Measurements from ENCODE around the gene INPP4B.

Gene INPP4B

DNA sequence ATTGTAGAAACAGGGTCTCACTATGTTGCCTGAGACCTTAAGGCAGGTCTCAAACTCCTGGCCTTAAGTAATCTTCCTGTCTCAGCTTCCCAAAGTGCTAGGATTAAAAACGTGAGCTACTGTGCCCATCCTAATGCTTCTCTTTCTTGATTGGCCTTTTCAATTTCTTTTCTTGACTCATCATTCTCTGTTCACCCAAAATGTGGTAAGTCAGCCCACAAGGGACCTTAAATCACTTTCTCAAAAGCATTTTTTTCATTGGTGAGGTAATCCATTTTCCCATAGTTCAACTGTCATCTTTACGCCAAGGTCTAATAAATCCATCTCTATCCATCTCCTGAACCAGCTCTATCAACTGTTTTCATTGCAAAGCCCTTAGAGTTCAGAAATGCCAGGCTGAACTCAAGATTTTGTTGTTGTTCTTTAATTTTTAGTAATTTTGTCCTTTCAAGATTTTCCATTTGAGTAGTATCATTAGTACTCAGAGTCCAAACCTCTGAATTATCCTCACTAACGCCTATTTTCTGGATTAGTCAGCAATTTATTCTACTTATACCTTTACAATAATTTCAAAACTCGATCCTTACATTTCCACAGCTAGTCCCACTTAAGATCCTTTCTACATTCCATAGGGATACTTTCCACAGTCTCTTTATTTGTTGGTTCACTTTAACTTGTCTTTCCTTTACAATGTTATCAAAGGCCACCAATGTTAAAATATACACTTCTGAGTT is 681.2 kb downstream of the INPP4B start:
- Histone ChIP-seq H3K4me1 (ENCODE audit: control insufficient read depth, low read depth, low read length) (no peaks in the 10 kb centered on the region), H3K36me3 (ENCODE audit: control insufficient read depth, low read depth, low read length) (no peaks in the 10 kb centered on the region), H3K4me3 (ENCODE audit: low read length) (no peak overlapping the region), H3K27me3 (ENCODE audit: control insufficient read depth, insufficient read depth, low read length) (no peaks in the 10 kb centered on the region), H3K27ac (ENCODE audit: low read length) (no peak overlapping the region), H3K9me3 (ENCODE audit: control insufficient read depth, low read depth, low read length) (no peaks in the 10 kb centered on the region), H3K9ac (ENCODE audit: low read length) (no peak overlapping the region)

- no peaks in the 10 kb centered on the region for H3K4me1 ChIP-seq (ENCODE audit: control insufficient read depth, low read depth, low read length)
- H3K9me3 ChIP-seq (ENCODE audit: control insufficient read depth, low read depth, low read length) = no peaks in the 10 kb centered on the region
- H3K27ac ChIP-seq (ENCODE audit: low read length) = no peak overlapping the region
- no peaks in the 10 kb centered on the region for H3K36me3 ChIP-seq (ENCODE audit: control insufficient read depth, low read depth, low read length)
- H3K9ac ChIP-seq (ENCODE audit: low read length) = no peak overlapping the region
- H3K4me3 ChIP-seq (ENCODE audit: low read length) = no peak overlapping the region
- H3K27me3 ChIP-seq (ENCODE audit: control insufficient read depth, insufficient read depth, low read length) = no peaks in the 10 kb centered on the region
Measured at GRCh38 chr4:142161086-142161485, 685.0 kb downstream of the INPP4B start.

DNA sequence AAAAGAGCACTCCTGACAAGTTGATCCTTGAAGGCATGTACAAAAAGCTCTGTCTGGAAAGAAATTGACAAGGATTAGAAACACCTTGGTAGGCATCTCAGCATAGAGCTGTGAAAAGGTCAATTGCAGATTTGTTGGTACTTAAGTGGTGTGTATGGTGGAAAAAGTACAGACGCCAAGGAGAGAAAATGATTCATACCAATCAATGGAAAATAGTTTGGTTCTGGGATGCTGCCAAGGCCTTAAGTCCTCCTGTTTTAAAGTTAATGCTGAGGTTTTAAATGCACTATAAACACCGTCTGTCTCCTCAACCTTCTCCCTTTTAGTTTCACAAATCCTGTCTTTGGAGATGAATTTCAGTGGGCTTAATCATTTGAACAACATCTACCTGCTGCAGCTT is 685.6 kb downstream of the INPP4B start:
- Histone ChIP-seq H3K9me3 (ENCODE audit: control insufficient read depth, low read depth, low read length) (no peaks in the 10 kb centered on the region), H3K4me1 (ENCODE audit: control insufficient read depth, low read depth, low read length) (no peaks in the 10 kb centered on the region), H3K4me3 (ENCODE audit: low read length) (no peak overlapping the region), H3K27ac (ENCODE audit: low read length) (no peak overlapping the region), H3K27me3 (ENCODE audit: control insufficient read depth, insufficient read depth, low read length) (no peaks in the 10 kb centered on the region), H3K9ac (ENCODE audit: low read length) (no peak overlapping the region), H3K36me3 (ENCODE audit: control insufficient read depth, low read depth, low read length) (no peaks in the 10 kb centered on the region)

- H3K9ac ChIP-seq (ENCODE audit: low read length) = no peak overlapping the region
- no peaks in the 10 kb centered on the region for H3K4me1 ChIP-seq (ENCODE audit: control insufficient read depth, low read depth, low read length)
- no peaks in the 10 kb centered on the region for H3K36me3 ChIP-seq (ENCODE audit: control insufficient read depth, low read depth, low read length)
- H3K9me3 ChIP-seq (ENCODE audit: control insufficient read depth, low read depth, low read length) = no peaks in the 10 kb centered on the region
- no peak overlapping the region for H3K27ac ChIP-seq (ENCODE audit: low read length)
- H3K4me3 ChIP-seq (ENCODE audit: low read length) = no peak overlapping the region
- H3K27me3 ChIP-seq (ENCODE audit: control insufficient read depth, insufficient read depth, low read length) = no peaks in the 10 kb centered on the region
Measured at GRCh38 chr4:142158980-142159379, 687.1 kb downstream of the INPP4B start.

DNA sequence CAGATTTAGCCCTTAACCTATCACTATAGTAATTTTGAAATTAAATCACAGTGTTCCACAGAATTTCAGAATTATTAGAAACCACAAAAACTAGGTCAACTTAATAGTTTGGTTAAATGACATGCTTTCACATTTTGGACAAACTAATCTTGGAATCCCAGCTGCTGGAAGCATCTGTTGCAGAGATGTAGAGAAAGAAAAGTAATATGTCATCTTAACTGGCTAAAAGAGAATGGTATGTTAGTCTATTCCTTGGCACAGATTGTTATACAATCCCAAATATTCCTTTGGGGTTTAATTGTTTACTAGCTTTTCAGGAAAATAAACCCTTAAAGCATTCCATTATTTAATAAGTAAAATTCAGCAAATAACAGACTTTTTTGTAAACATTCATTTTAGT is 689.8 kb downstream of the INPP4B start:
- Histone ChIP-seq H3K27me3 (ENCODE audit: control insufficient read depth, insufficient read depth, low read length) (no peaks in the 10 kb centered on the region), H3K9me3 (ENCODE audit: control insufficient read depth, low read depth, low read length) (no peaks in the 10 kb centered on the region), H3K4me3 (ENCODE audit: low read length) (no peak overlapping the region), H3K27ac (ENCODE audit: low read length) (no peak overlapping the region), H3K4me1 (ENCODE audit: control insufficient read depth, low read depth, low read length) (no peaks in the 10 kb centered on the region), H3K36me3 (ENCODE audit: control insufficient read depth, low read depth, low read length) (no peaks in the 10 kb centered on the region), H3K9ac (ENCODE audit: low read length) (no peak overlapping the region)

- H3K27ac ChIP-seq (ENCODE audit: low read length) = no peak overlapping the region
- no peaks in the 10 kb centered on the region for H3K27me3 ChIP-seq (ENCODE audit: control insufficient read depth, insufficient read depth, low read length)
- H3K9ac ChIP-seq (ENCODE audit: low read length) = no peak overlapping the region
- H3K9me3 ChIP-seq (ENCODE audit: control insufficient read depth, low read depth, low read length) = no peaks in the 10 kb centered on the region
- H3K36me3 ChIP-seq (ENCODE audit: control insufficient read depth, low read depth, low read length) = no peaks in the 10 kb centered on the region
- no peak overlapping the region for H3K4me3 ChIP-seq (ENCODE audit: low read length)
- H3K4me1 ChIP-seq (ENCODE audit: control insufficient read depth, low read depth, low read length) = no peaks in the 10 kb centered on the region
Measured at GRCh38 chr4:142155347-142155746, 690.8 kb downstream of the INPP4B start.

- no peak overlapping the region for H3K27ac ChIP-seq (ENCODE audit: low read length)
- no peak overlapping the region for H3K4me3 ChIP-seq (ENCODE audit: low read length)
- no peaks in the 10 kb centered on the region for H3K9me3 ChIP-seq (ENCODE audit: control insufficient read depth, low read depth, low read length)
- no peaks in the 10 kb centered on the region for H3K27me3 ChIP-seq (ENCODE audit: control insufficient read depth, insufficient read depth, low read length)
- no peak overlapping the region for H3K9ac ChIP-seq (ENCODE audit: low read length)
- no peaks in the 10 kb centered on the region for H3K4me1 ChIP-seq (ENCODE audit: control insufficient read depth, low read depth, low read length)
- H3K36me3 ChIP-seq (ENCODE audit: control insufficient read depth, low read depth, low read length) = no peaks in the 10 kb centered on the region
Measured at GRCh38 chr4:142150483-142150882, 695.6 kb downstream of the INPP4B start.

- Histone ChIP-seq H3K9me3 (ENCODE audit: control insufficient read depth, low read depth, low read length) (no peaks in the 10 kb centered on the region), H3K27me3 (ENCODE audit: control insufficient read depth, insufficient read depth, low read length) (no peaks in the 10 kb centered on the region), H3K4me3 (ENCODE audit: low read length) (no peak overlapping the region), H3K36me3 (ENCODE audit: control insufficient read depth, low read depth, low read length) (no peaks in the 10 kb centered on the region), H3K27ac (ENCODE audit: low read length) (no peak overlapping the region), H3K9ac (ENCODE audit: low read length) (no peak overlapping the region), H3K4me1 (ENCODE audit: control insufficient read depth, low read depth, low read length) (no peaks in the 10 kb centered on the region)
Measured at GRCh38 chr4:142144813-142145212, 701.3 kb downstream of the INPP4B start.

GRCh38 chr4:142142366-142143054 is 703.6 kb downstream of the INPP4B start:
- Histone ChIP-seq H3K9me3 (ENCODE audit: control insufficient read depth, low read depth, low read length) (no peaks in the 10 kb centered on the region), H3K27ac (ENCODE audit: low read length) (no peak overlapping the region), H3K27me3 (ENCODE audit: control insufficient read depth, insufficient read depth, low read length) (no peaks in the 10 kb centered on the region), H3K9ac (ENCODE audit: low read length) (no peak overlapping the region), H3K4me1 (ENCODE audit: control insufficient read depth, low read depth, low read length) (no peaks in the 10 kb centered on the region), H3K4me3 (ENCODE audit: low read length) (no peak overlapping the region), H3K36me3 (ENCODE audit: control insufficient read depth, low read depth, low read length) (no peaks in the 10 kb centered on the region)

- Histone ChIP-seq H3K36me3 (ENCODE audit: control insufficient read depth, low read depth, low read length) (no peaks in the 10 kb centered on the region), H3K9me3 (ENCODE audit: control insufficient read depth, low read depth, low read length) (no peaks in the 10 kb centered on the region), H3K4me1 (ENCODE audit: control insufficient read depth, low read depth, low read length) (no peaks in the 10 kb centered on the region), H3K27ac (ENCODE audit: low read length) (no peak overlapping the region), H3K9ac (ENCODE audit: low read length) (no peak overlapping the region), H3K4me3 (ENCODE audit: low read length) (no peak overlapping the region), H3K27me3 (ENCODE audit: control insufficient read depth, insufficient read depth, low read length) (no peaks in the 10 kb centered on the region)
Measured at GRCh38 chr4:142141224-142141623, 704.9 kb downstream of the INPP4B start.

DNA sequence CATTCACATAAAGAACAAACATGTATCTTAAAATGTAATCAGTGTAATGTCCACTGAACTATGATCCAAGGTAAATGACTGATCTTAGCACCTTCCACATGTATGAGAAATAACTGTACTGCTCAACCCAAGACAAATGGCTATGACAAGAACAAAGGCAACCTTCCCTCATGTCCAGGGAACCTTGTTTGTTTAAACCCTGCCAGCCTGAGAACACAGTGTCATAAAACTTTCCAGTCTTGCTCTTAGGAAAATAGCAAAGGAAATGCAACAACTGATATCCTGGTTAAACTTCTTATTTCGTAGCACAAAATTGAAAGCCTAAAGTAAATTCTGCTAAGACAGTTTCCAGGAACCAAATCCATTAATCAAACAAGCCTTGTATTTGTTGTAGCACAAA is 715.4 kb downstream of the INPP4B start:
- H3K4me3 ChIP-seq (ENCODE audit: low read length) = no peak overlapping the region

GRCh38 chr4:142129931-142130330 is 716.2 kb downstream of the INPP4B start:
- Histone ChIP-seq H3K9me3 (ENCODE audit: control insufficient read depth, low read depth, low read length) (no peaks in the 10 kb centered on the region), H3K4me3 (ENCODE audit: low read length) (no peak overlapping the region), H3K27me3 (ENCODE audit: control insufficient read depth, insufficient read depth, low read length) (no peaks in the 10 kb centered on the region), H3K36me3 (ENCODE audit: control insufficient read depth, low read depth, low read length) (no peaks in the 10 kb centered on the region), H3K4me1 (ENCODE audit: control insufficient read depth, low read depth, low read length) (no peaks in the 10 kb centered on the region), H3K9ac (ENCODE audit: low read length) (no peak overlapping the region), H3K27ac (ENCODE audit: low read length) (no peak overlapping the region)

More for the DNA sequence above, 715.4 kb downstream of the INPP4B start:
- Histone ChIP-seq H3K9me3 (ENCODE audit: control insufficient read depth, low read depth, low read length) (no peaks in the 10 kb centered on the region), H3K27ac (ENCODE audit: low read length) (no peak overlapping the region), H3K4me1 (ENCODE audit: control insufficient read depth, low read depth, low read length) (no peaks in the 10 kb centered on the region), H3K27me3 (ENCODE audit: control insufficient read depth, insufficient read depth, low read length) (no peaks in the 10 kb centered on the region), H3K36me3 (ENCODE audit: control insufficient read depth, low read depth, low read length) (no peaks in the 10 kb centered on the region), H3K9ac (ENCODE audit: low read length) (no peak overlapping the region)

Measured in iPS-18a (cell line).